ENCODE results near the gene TMEM86A. TPM values are rescaled to one million over a fixed set of nuclear protein-coding genes. Genes with fewer than 3 reads are reported as not detected.
A peak's percentile ranks its signal among the peaks of the same experiment; 100 is the strongest.

The TMEM86A gene, protein sequence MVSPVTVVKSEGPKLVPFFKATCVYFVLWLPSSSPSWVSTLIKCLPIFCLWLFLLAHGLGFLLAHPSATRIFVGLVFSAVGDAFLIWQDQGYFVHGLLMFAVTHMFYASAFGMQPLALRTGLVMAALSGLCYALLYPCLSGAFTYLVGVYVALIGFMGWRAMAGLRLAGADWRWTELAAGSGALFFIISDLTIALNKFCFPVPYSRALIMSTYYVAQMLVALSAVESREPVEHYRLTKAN
- total RNA-seq: 1.7 and 2.3 TPM in 2 replicates
- 5.0 and 5.2 TPM in 2 replicates for polyA plus RNA-seq

DNA sequence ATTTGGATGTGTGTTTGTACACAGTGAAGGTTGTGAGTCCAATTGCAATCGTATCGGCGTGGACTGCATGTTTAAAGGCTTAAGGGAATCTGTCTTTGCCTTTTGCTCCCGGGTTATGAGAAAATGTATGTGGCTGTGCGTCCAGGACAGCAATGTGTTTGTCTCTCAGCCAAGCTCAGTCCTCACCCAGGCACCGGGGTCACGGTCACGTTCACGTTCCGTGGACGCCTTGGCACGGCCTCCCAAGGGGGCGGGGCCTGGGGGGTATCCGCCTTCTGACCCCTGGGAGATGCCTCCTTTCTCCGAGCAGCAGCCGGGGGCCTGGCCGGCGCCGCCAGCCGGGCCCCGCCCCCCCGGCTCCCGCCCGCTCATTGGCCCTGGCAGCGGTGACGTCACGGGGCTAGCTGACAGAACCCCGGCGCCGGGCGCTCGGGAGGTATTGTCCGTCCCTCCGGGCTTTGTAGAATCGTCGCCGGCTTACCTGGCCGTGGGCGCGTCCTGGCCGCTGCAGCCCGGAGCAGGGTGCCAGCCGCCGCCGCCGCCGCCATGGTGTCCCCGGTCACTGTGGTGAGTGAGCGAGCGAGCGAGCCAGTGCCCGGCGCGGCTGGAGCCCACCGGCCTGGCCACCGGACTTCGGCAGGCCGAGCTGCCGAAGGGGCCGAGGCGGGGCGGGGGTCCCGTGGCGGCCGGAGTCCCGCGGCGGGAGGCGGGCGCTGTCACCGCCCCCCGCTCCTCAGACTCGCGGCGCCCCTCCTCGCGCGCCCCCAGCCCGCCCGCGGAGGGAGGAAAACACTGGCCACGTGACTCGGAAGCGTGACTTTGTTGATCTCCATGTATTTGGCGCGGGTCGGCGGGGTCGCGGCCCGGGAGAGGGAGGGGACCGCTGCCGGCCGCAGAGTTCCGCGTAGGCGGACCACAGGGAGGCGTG, at the start of gene TMEM86A:
Gene TMEM86A (plus strand): TSS at position 439 of the 928 bp plus-strand sequence. CDS start 108 bp downstream, at position 547.
- no peaks in the 10 kb centered on the region for H3K9me3 ChIP-seq (ENCODE audit: low read depth)
- H3K4me1 ChIP-seq (ENCODE audit: insufficient read depth): peaks cover 5% of the 10 kb centered on the region
- 2% methylated on average over 31 of the region's 98 CpGs for WGBS (ENCODE audit: low lambda C conversion rate, missing lambda C conversion rate)
- TF ChIP-seq EZH2phosphoT487 (IDR thresholded peaks at IDR 0.05; ENCODE audit: low read depth, severe bottlenecking, unreplicated experiment): no peak
- TF ChIP-seq, protein P1, sequence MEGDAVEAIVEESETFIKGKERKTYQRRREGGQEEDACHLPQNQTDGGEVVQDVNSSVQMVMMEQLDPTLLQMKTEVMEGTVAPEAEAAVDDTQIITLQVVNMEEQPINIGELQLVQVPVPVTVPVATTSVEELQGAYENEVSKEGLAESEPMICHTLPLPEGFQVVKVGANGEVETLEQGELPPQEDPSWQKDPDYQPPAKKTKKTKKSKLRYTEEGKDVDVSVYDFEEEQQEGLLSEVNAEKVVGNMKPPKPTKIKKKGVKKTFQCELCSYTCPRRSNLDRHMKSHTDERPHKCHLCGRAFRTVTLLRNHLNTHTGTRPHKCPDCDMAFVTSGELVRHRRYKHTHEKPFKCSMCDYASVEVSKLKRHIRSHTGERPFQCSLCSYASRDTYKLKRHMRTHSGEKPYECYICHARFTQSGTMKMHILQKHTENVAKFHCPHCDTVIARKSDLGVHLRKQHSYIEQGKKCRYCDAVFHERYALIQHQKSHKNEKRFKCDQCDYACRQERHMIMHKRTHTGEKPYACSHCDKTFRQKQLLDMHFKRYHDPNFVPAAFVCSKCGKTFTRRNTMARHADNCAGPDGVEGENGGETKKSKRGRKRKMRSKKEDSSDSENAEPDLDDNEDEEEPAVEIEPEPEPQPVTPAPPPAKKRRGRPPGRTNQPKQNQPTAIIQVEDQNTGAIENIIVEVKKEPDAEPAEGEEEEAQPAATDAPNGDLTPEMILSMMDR (IDR thresholded peaks at IDR 0.05; ENCODE audit: poor library complexity): peak; percentile 10
- H3K36me3 ChIP-seq (replicated peaks; ENCODE audit: insufficient read depth, low read depth): no peaks in the 10 kb centered on the region
- peak within 1 kb of the TSS; percentile 98 for H3K4me3 ChIP-seq
- H4K20me1 ChIP-seq (ENCODE audit: insufficient read depth, poor library complexity, severe bottlenecking): no peaks in the 10 kb centered on the region
- H3K9me2 ChIP-seq (replicated peaks; ENCODE audit: insufficient read depth): no peaks in the 10 kb centered on the region
- H3K4me2 ChIP-seq: peak within 1 kb of the TSS; percentile 84
- peak; percentile 97 for DNase-seq (ENCODE audit: low spot score)
- no peaks in the 10 kb centered on the region for H3K27me3 ChIP-seq
- peak within 1 kb of the TSS; percentile 59 for H2AFZ ChIP-seq
- H3K79me2 ChIP-seq: no peaks in the 10 kb centered on the region
- H3K27ac ChIP-seq: peak within 1 kb of the TSS; percentile 67

- TF ChIP-seq EZH2phosphoT487 (IDR thresholded peaks at IDR 0.05; ENCODE audit: low read depth, severe bottlenecking, unreplicated experiment) (no peak), EZH2 (IDR thresholded peaks at IDR 0.05; ENCODE audit: borderline replicate concordance) (no peak)
- TF ChIP-seq, protein P1 (IDR thresholded peaks at IDR 0.05; ENCODE audit: poor library complexity): no peak
- Histone ChIP-seq H3K4me1 (ENCODE audit: insufficient read depth) (no peaks in the 10 kb centered on the region), H3K9me2 (replicated peaks; ENCODE audit: insufficient read depth) (no peaks in the 10 kb centered on the region), H4K20me1 (ENCODE audit: insufficient read depth, poor library complexity, severe bottlenecking) (no peaks in the 10 kb centered on the region), H3K9me3 (ENCODE audit: low read depth) (no peaks in the 10 kb centered on the region), H3K4me2 (no peak overlapping the region), H3K79me2 (no peaks in the 10 kb centered on the region), H3K27me3 (no peaks in the 10 kb centered on the region), H3K4me3 (no peak overlapping the region), H2AFZ (no peak overlapping the region), H3K27ac (no peak overlapping the region), H3K36me3 (replicated peaks; ENCODE audit: insufficient read depth, low read depth) (no peaks in the 10 kb centered on the region)
- WGBS (ENCODE audit: low lambda C conversion rate, missing lambda C conversion rate): 96% methylated on average over 4 of the region's 4 CpGs
- no peak for DNase-seq (ENCODE audit: low spot score)
Observed at GRCh38 chr11:18650353-18650752, 48.2 kb upstream of the TMEM86A start.

GRCh38 chr11:18650859-18651557, 47.6 kb upstream of the TMEM86A start:
- Histone ChIP-seq H2AFZ (no peak overlapping the region), H3K9me2 (replicated peaks; ENCODE audit: insufficient read depth) (no peaks in the 10 kb centered on the region), H3K9me3 (ENCODE audit: low read depth) (no peaks in the 10 kb centered on the region), H4K20me1 (ENCODE audit: insufficient read depth, poor library complexity, severe bottlenecking) (no peaks in the 10 kb centered on the region), H3K4me3 (no peak overlapping the region), H3K27ac (no peak overlapping the region), H3K36me3 (replicated peaks; ENCODE audit: insufficient read depth, low read depth) (no peaks in the 10 kb centered on the region), H3K4me1 (ENCODE audit: insufficient read depth) (no peaks in the 10 kb centered on the region), H3K79me2 (no peaks in the 10 kb centered on the region), H3K4me2 (no peak overlapping the region), H3K27me3 (no peaks in the 10 kb centered on the region)
- peak; percentile 60 for DNase-seq (ENCODE audit: low spot score)
- TF ChIP-seq EZH2phosphoT487 (IDR thresholded peaks at IDR 0.05; ENCODE audit: low read depth, severe bottlenecking, unreplicated experiment) (no peak), EZH2 (IDR thresholded peaks at IDR 0.05; ENCODE audit: borderline replicate concordance) (no peak)
- TF ChIP-seq, protein P1 (IDR thresholded peaks at IDR 0.05; ENCODE audit: poor library complexity): peak; percentile 52
- whole genome bisulfite sequencing (ENCODE audit: low lambda C conversion rate, missing lambda C conversion rate): 79% methylated on average over 19 of the region's 19 CpGs
